Measurements from ENCODE around the gene AUH. TPM values are rescaled to one million over a fixed set of nuclear protein-coding genes. Genes with fewer than 3 reads are reported as not detected.

The AUH gene
- total RNA-seq, 1 donor from 2014 or later, result 17.3 TPM

GRCh38 chr9:91336786-91337185, 24.9 kb downstream of the AUH start:
- Histone ChIP-seq H3K27ac (no peak overlapping the region), H3K36me3 (peaks cover 18% of the 10 kb centered on the region), H3K9me3 (no peaks in the 10 kb centered on the region), H3K4me1 (peaks cover 9% of the 10 kb centered on the region), H3K4me3 (no peak overlapping the region), H3K27me3 (ENCODE audit: low read depth) (no peaks in the 10 kb centered on the region)
- TF ChIP-seq CTCF (IDR thresholded peaks at IDR 0.05), result no peak
- intact Hi-C loops (cut with DNase I), result no loop called here
- DNase-seq, result no peak
- no peak for ATAC-seq

DNA sequence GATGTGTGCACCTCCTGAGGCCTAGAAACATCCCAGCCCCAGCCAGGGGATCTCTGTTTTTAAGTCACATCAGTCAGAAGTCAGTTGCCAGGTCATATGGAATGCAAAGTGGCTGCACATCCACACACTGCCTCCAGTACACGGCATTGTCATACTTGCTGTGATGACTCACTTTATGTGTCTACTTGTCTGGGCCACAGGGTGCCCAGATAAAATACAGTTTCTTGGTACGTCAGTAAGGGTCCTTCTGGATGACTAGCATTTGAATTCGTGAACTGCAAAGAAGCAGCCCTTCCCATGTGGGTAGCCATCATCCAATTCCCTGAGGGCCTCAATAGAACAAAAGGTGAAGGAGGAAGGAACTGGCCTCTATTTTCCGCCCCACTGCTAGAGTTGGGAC, 27.7 kb downstream of the AUH start:
- no peaks in the 10 kb centered on the region for H3K27me3 ChIP-seq (ENCODE audit: low read depth)
- TF ChIP-seq CTCF (IDR thresholded peaks at IDR 0.05), result no peak
- H3K9me3 ChIP-seq, result no peaks in the 10 kb centered on the region
- no peak overlapping the region for H3K27ac ChIP-seq
- H3K36me3 ChIP-seq, result peaks cover 2% of the 10 kb centered on the region
- intact Hi-C loops (cut with DNase I), result no loop called here
- H3K4me1 ChIP-seq, result peaks cover 9% of the 10 kb centered on the region
- ATAC-seq (no peak), DNase-seq (no peak)
- no peak overlapping the region for H3K4me3 ChIP-seq

- ATAC-seq (no peak), DNase-seq (no peak)
- Histone ChIP-seq H3K27ac (no peak overlapping the region), H3K4me1 (peaks cover 9% of the 10 kb centered on the region), H3K9me3 (no peaks in the 10 kb centered on the region), H3K27me3 (ENCODE audit: low read depth) (no peaks in the 10 kb centered on the region), H3K4me3 (no peak overlapping the region), H3K36me3 (no peaks in the 10 kb centered on the region)
- TF ChIP-seq CTCF (IDR thresholded peaks at IDR 0.05), result no peak
- intact Hi-C loops (cut with DNase I), result no loop called here
Measured at GRCh38 chr9:91333551-91333950, 28.2 kb downstream of the AUH start.

DNA sequence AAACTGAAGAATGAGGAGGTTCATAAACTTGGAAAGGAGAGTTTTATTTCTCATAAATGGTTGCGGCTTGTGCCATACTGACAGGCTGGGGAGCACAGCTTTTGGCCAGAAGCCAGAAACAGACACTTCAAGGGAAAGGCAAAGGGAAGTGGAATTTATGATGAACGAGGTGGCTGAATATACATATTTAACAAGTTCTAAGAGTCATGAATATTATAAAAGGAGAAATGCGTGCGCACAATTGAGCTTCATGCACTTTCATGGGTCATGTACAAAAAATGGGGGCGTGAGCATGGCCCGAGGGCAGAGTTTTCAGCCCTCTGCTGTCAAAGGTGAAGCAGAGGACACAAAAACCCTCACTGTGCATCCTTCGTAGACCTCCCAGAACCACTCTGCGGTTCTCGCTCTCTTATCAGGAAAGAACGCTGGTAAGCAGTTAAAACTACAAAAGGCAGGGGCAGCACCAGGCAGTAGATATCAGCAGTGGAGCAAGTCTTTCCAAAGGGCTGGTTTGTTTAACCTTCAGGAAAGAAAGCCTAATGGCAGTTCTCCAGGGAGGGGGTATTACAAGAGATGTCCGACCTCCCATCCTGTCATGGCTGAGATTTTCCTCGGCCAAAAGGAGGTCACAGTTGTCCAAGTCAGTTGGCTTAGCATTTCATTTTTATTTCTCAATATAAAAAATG, 29.0 kb downstream of the AUH start:
- H3K9me3 ChIP-seq, result no peaks in the 10 kb centered on the region
- H3K4me1 ChIP-seq, result peaks cover 9% of the 10 kb centered on the region
- intact Hi-C loops (cut with DNase I), result no loop called here
- DNase-seq (no peak), ATAC-seq (no peak)
- H3K4me3 ChIP-seq, result no peak overlapping the region
- TF ChIP-seq CTCF (IDR thresholded peaks at IDR 0.05), result no peak
- H3K27me3 ChIP-seq (ENCODE audit: low read depth), result no peaks in the 10 kb centered on the region
- peaks cover under 1% of the 10 kb centered on the region for H3K36me3 ChIP-seq
- no peak overlapping the region for H3K27ac ChIP-seq

GRCh38 chr9:91331849-91332248, 29.9 kb downstream of the AUH start:
- no peak for TF ChIP-seq CTCF (IDR thresholded peaks at IDR 0.05)
- no peak overlapping the region for H3K4me3 ChIP-seq
- peaks cover 9% of the 10 kb centered on the region for H3K4me1 ChIP-seq
- DNase-seq (no peak), ATAC-seq (no peak)
- no peaks in the 10 kb centered on the region for H3K9me3 ChIP-seq
- intact Hi-C loops (cut with DNase I), result no loop called here
- peaks cover 5% of the 10 kb centered on the region for H3K36me3 ChIP-seq
- no peaks in the 10 kb centered on the region for H3K27me3 ChIP-seq (ENCODE audit: low read depth)
- H3K27ac ChIP-seq, result no peak overlapping the region
